ENCODE measurements around the gene PRKCA. TPM values are rescaled to one million over a fixed set of nuclear protein-coding genes. Genes with fewer than 3 reads are reported as not detected.

PRKCA gene
- total RNA-seq, 3 donors from 2014 or later, result 5.1 to 10.5 (median 6.6) TPM

DNA sequence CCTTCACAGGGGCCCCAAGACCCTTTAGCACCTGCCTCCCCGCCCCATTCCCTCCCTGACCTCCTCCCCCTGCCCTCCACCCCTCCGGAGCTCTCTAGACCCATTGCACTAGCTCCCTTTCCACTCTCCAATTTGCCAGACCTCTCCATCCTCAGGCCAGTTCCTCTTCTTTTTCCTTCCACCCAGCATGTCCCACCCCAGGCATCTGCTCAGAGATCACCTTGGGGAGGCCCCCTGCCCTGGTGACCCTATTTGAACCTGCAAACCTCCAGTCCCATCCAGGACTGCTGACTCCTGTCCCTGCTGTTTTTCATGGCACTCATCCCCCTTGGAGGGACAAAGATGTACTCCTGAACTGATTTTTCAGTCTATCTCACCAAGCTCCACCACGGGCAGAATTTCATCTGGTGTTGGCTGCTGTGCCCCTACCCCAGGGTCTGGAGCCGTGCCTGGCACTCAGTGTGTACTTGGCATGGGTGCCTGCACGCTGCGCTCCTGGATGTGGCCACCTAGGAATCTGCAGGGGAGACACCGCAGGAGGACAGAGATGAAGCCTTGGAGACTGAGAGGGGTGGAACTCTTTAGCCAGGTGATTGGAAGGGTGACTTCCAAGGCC, 446.9 kb downstream of the PRKCA start:
- H3K4me1 ChIP-seq, result no peaks in the 10 kb centered on the region
- no peak for DNase-seq (ENCODE audit: low spot score in 2 of 2)
- intact Hi-C loops (cut with DNase I; ENCODE audit: low total_unique reads), result no loop called here
- TF ChIP-seq POLR2A (IDR thresholded peaks at IDR 0.05) (no peak), POLR2AphosphoS5 (IDR thresholded peaks at IDR 0.05) (no peak)
- no peak overlapping the region for H3K4me3 ChIP-seq
- no peaks in the 10 kb centered on the region for H3K27me3 ChIP-seq
- no peak overlapping the region for H3K27ac ChIP-seq
- H3K9me3 ChIP-seq, result no peaks in the 10 kb centered on the region
- no peaks in the 10 kb centered on the region for H3K36me3 ChIP-seq

DNA sequence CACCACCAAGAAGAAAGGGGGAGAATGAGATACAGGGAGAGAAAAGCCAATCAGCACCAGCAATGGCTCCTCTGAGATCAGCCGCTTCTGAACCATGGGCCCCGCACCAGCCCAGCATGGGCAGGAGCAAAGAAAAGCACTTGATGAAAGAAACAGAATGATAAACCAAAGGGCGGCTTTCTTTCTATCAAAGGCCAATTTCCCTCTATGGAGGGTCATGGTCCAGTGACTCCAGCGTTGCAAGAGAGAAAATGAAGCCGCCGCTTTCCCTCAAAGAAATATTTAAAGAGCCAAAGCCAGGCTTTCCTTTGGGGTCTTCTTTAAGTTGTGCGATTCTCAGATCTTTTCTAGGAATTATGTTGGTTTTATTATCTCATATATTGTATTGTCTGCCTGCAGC, 447.7 kb downstream of the PRKCA start:
- Histone ChIP-seq H3K4me1 (no peaks in the 10 kb centered on the region), H3K27me3 (no peaks in the 10 kb centered on the region), H3K9me3 (no peaks in the 10 kb centered on the region), H3K4me3 (no peak overlapping the region), H3K36me3 (no peaks in the 10 kb centered on the region), H3K27ac (no peak overlapping the region)
- no peak for DNase-seq (ENCODE audit: low spot score in 2 of 2)
- TF ChIP-seq POLR2A (IDR thresholded peaks at IDR 0.05) (no peak), POLR2AphosphoS5 (IDR thresholded peaks at IDR 0.05) (no peak)
- TF ChIP-seq, protein P1, sequence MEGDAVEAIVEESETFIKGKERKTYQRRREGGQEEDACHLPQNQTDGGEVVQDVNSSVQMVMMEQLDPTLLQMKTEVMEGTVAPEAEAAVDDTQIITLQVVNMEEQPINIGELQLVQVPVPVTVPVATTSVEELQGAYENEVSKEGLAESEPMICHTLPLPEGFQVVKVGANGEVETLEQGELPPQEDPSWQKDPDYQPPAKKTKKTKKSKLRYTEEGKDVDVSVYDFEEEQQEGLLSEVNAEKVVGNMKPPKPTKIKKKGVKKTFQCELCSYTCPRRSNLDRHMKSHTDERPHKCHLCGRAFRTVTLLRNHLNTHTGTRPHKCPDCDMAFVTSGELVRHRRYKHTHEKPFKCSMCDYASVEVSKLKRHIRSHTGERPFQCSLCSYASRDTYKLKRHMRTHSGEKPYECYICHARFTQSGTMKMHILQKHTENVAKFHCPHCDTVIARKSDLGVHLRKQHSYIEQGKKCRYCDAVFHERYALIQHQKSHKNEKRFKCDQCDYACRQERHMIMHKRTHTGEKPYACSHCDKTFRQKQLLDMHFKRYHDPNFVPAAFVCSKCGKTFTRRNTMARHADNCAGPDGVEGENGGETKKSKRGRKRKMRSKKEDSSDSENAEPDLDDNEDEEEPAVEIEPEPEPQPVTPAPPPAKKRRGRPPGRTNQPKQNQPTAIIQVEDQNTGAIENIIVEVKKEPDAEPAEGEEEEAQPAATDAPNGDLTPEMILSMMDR (IDR thresholded peaks at IDR 0.05), result no peak
- intact Hi-C loops (cut with DNase I; ENCODE audit: low total_unique reads), result no loop called here

DNA sequence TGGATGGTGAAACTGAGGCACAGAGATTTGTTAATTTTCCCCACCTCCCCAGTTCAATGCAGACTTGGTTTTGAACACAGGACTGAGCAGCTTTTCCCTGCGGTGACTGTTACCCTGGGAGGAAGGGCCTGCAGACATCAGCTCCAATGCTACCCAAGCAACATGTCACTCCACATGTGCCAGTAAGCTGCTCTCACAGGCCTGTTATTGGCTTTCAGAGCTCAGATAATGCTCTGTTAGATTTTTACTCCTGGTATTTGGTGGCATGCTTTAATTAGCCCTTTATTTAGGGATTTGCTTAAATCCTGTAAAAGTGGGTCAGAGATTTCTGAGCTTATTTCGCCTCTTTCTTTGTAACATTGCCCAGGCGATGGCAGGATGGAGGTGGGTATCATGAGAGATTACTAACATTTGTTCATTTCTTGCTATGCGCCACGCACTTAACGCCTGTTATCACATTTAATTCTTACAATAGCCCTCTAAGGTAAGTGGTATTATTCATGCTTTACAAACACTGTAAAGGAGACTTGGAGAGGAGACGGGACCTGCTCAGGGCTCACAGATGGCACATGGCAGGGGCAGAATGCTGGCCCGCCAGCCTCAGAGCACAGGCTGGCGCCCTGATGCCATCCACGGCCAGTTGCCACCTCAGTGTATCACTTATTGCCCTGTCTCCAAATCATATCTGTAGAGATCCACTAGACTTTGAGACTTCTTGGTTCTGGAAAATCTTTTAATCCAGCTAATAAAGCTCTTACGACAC, 448.5 kb downstream of the PRKCA start:
- no peaks in the 10 kb centered on the region for H3K9me3 ChIP-seq
- H3K4me1 ChIP-seq, result no peaks in the 10 kb centered on the region
- DNase-seq (ENCODE audit: low spot score in 2 of 2), result no peak
- H3K4me3 ChIP-seq, result no peak overlapping the region
- intact Hi-C loops (cut with DNase I; ENCODE audit: low total_unique reads), result no loop called here
- TF ChIP-seq POLR2A (IDR thresholded peaks at IDR 0.05) (no peak), POLR2AphosphoS5 (IDR thresholded peaks at IDR 0.05) (no peak)
- TF ChIP-seq, protein P1 (IDR thresholded peaks at IDR 0.05), result no peak
- H3K27ac ChIP-seq, result no peak overlapping the region
- no peaks in the 10 kb centered on the region for H3K36me3 ChIP-seq
- H3K27me3 ChIP-seq, result no peaks in the 10 kb centered on the region

DNA sequence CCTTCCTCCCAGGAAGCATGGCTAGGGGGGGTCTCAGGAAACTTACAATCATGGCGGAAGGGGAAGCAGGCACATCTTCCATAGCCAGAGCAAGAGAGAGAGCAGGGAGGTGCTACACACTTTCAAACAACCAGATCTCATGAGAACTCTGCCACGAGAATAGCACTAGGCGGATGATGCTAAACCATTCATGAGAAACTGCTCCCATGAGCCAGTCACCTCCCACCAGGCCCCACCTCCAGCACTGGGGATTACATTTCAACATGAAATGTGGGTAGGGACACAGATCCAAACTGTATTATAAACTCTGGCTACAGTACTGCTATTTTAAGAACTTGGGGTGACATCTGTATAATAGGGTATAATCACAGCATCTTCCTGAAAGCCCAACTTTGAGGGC, 449.4 kb downstream of the PRKCA start:
- H3K27ac ChIP-seq, result no peak overlapping the region
- no peaks in the 10 kb centered on the region for H3K36me3 ChIP-seq
- H3K27me3 ChIP-seq, result no peaks in the 10 kb centered on the region
- no peak overlapping the region for H3K4me3 ChIP-seq
- TF ChIP-seq POLR2A (IDR thresholded peaks at IDR 0.05) (no peak), POLR2AphosphoS5 (IDR thresholded peaks at IDR 0.05) (no peak)
- TF ChIP-seq, protein P1 (IDR thresholded peaks at IDR 0.05), result no peak
- H3K4me1 ChIP-seq, result no peaks in the 10 kb centered on the region
- intact Hi-C loops (cut with DNase I; ENCODE audit: low total_unique reads), result no loop called here
- no peaks in the 10 kb centered on the region for H3K9me3 ChIP-seq
- DNase-seq (ENCODE audit: low spot score in 2 of 2), result no peak

DNA sequence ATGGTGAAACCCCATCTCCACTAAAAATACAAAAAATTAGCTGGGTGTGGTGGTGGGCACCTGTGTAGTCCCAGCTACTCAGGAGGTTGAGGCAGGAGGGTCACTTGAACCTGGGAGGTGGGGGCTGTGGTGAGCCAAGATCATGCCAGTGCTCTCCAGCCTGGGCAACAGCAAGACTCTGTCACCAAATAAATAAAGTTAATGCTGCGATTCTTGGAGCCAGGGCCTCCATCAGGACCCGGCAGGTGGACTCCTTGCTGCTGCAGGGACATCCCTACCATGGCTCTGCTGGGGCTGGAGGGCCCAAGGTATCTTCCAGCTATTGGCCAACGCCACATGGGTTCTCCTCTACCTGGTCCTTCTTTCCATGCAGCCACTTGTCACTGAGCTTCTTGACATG, 450.0 kb downstream of the PRKCA start:
- Histone ChIP-seq H3K36me3 (no peaks in the 10 kb centered on the region), H3K4me3 (no peak overlapping the region), H3K4me1 (no peaks in the 10 kb centered on the region), H3K27ac (no peak overlapping the region), H3K9me3 (no peaks in the 10 kb centered on the region), H3K27me3 (no peaks in the 10 kb centered on the region)
- no peak for DNase-seq (ENCODE audit: low spot score in 2 of 2)
- TF ChIP-seq, protein P1 (IDR thresholded peaks at IDR 0.05), result no peak
- TF ChIP-seq POLR2A (IDR thresholded peaks at IDR 0.05) (no peak), POLR2AphosphoS5 (IDR thresholded peaks at IDR 0.05) (no peak)
- intact Hi-C loops (cut with DNase I; ENCODE audit: low total_unique reads), result no loop called here
